AG04449 (cell line): Measurements from ENCODE around the gene KCNQ1OT1.

ENCODE experiments used
- CTCF ChIA-PET: fragments of 350-600 bp; formaldehyde crosslinking; extraction: SDS; loops from one replicate; lab custom pipeline; 2021; ENCODE audit warnings: antibody characterized with exemption; lab: Yijun Ruan, JAX
- POLR2A ChIA-PET: fragments of 400-600, 350-600 bp; formaldehyde crosslinking; extraction: SDS; loops from one replicate; lab custom pipeline; 2020; ENCODE audit warnings: antibody characterized with exemption, inconsistent platforms; lab: Yijun Ruan, JAX
- DNase-seq: peaks from one replicate; pipeline ENCODE4 v3.0.0-alpha.2; 2010; ENCODE audit warnings: low read depth, low spot score
- H3K4me3 ChIP-seq: 2 replicates; pipeline ENCODE4 v1.5.1; 2011; ENCODE audit warnings: low read depth, mild to moderate bottlenecking, control low read depth, low read length
- TF ChIP-seq, protein P1 (sequence below): IDR thresholded peaks from one replicate; pipeline ENCODE4 v1.5.1; 2011; ENCODE audit warnings: mild to moderate bottlenecking, moderate library complexity, low read length, control low read depth, inconsistent platforms; ENCODE audit not compliant: insufficient read depth; ENCODE audit errors: missing control alignments

Gene KCNQ1OT1

DNA sequence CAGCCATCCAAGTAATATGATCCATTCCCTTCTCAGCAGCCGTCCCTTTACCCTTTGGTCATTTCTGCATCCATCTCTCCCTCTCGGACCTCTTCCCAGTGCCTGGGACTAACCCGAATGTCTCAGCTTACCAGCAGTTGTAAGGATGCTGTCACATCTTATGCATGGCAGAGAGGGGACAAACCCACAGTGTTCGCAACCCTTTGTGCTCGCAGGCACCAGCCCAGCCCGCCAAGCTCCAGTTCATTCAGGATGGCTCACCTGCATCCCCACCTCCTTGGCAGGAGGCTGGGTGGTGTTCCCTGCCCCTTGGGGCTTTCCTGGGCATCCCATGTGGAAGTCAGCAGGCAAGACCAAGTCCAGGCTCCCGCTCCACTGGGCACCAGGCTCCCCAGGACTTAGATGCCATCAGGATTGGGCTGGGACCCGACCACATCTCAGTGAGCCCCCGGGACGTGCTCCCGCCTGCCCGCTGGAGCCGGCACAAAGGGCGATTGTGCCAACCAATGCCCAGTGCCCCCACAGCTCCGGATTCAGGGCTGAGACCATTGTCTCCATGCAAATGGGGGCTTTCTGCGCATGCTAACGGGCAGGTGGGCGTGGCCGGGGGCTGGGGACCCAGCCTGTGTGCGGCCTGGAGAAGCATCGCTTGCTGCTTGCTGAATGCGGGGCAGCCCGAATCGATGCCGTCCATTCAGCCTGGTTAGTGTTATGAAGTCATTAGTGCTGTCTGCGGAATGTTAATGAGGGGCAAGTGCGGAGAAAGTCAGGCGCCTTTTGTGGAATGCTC is 108.6 kb downstream of the KCNQ1OT1 start:
- no peak for DNase-seq
- ChIA-PET POLR2A (no interaction called here), CTCF (no interaction called here)
- TF ChIP-seq, protein P1, sequence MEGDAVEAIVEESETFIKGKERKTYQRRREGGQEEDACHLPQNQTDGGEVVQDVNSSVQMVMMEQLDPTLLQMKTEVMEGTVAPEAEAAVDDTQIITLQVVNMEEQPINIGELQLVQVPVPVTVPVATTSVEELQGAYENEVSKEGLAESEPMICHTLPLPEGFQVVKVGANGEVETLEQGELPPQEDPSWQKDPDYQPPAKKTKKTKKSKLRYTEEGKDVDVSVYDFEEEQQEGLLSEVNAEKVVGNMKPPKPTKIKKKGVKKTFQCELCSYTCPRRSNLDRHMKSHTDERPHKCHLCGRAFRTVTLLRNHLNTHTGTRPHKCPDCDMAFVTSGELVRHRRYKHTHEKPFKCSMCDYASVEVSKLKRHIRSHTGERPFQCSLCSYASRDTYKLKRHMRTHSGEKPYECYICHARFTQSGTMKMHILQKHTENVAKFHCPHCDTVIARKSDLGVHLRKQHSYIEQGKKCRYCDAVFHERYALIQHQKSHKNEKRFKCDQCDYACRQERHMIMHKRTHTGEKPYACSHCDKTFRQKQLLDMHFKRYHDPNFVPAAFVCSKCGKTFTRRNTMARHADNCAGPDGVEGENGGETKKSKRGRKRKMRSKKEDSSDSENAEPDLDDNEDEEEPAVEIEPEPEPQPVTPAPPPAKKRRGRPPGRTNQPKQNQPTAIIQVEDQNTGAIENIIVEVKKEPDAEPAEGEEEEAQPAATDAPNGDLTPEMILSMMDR: no peak
- H3K4me3 ChIP-seq: no peak overlapping the region

DNA sequence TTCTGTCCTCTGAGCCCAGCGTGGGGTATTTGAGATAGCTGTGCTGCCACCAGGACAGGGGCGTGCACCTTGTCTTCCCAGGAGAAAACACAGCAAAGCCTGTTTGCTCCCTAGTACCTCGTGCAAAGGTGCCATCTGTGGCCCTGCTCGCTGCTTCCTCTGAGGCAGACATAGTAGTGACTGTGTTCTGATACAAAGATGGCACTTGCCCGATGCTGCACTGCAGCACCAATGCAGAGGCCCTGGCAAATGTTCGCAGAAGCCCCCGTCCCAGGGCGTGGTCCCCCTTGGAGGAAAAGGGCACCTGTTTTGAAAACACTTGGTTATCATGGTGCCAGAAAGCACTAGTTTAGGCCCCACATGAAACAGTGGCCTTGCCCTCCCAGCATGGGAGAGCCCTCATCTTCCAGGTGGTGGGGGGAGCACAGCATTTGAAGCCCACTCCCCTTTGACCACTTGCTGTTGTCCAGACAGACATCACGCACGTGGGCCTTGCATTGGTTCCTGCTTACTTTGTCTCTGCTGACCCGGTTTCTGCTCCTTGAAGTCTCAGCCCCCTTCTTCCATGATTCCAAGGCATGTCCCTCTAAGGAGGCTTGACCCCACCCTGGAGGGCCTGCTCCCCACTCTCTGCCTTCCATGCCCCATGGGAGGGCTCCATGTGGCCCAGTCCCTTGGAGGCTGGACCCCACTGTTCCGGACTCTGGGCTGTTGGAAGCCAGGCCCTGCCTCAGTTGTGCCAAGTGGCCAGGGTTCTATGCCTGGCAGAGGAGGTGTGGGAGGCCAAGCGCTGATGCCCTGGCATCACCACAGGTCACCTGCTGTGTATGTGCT is 109.4 kb downstream of the KCNQ1OT1 start:
- ChIA-PET POLR2A (no interaction called here), CTCF (no interaction called here)
- H3K4me3 ChIP-seq: no peak overlapping the region
- DNase-seq: no peak
- TF ChIP-seq, protein P1: no peak

DNA sequence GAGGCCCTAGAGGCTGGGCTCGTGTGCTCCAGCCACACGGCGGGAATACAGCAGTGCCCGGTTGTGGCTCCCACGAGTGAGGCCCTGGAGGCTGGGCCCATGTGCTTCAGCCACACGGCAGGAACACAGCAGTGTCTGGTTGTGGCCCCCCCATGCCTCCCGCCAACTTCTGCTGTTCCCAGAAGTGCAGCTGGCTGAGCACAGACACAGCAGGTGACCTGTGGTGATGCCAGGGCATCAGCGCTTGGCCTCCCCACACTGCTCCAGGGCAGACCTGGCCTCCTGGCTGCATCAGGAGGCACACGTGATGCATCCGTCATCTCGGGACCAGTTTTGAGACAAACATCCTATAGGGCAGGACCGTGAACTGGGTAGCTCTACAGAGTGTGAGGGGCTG is 110.3 kb downstream of the KCNQ1OT1 start:
- no peak overlapping the region for H3K4me3 ChIP-seq
- ChIA-PET CTCF (no interaction called here), POLR2A (no interaction called here)
- TF ChIP-seq, protein P1: no peak
- DNase-seq: no peak

DNA sequence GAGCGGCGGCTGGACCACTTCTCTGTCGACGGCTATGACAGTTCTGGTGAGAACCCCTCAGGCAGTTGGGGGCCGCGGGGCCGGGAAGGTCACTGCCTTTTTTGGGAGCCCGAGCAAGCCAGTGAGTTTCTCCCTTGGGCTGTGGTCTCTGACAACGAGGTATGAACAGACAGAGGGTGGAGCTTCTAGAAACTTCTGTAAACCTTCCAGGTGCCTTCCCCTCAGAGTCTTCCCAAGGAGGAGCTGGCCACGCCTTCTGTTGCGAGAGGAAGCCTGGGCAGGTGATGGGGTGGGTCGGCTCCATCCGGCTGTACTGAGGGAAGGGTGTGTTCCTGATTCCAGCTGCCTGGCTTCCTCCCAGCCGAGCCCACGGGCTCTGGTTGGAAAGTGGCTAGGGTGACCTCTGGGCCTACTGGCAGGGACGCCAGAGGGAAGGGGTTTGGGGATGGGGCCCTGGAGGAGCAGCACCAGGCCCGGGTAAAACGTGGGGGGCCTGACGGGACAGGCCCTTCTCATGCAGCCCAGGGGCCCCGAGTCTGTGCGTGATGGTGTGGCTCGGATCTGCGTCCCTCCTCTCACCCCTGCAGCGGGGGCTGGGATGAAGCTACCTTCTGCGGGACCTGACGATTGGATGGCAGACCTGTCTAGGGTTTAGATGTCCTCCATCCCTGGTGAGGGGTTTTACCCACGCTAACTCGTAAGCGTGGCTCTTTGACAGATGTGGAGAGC is 110.8 kb downstream of the KCNQ1OT1 start:
- ChIA-PET CTCF (no interaction called here), POLR2A (interaction anchor here (1.0 kb wide), 1 partner anchor 212 kb away, joined by 3 read pairs; no protein-coding TSS in a partner anchor)
- TF ChIP-seq, protein P1: no peak
- H3K4me3 ChIP-seq: no peak overlapping the region
- no peak for DNase-seq

DNA sequence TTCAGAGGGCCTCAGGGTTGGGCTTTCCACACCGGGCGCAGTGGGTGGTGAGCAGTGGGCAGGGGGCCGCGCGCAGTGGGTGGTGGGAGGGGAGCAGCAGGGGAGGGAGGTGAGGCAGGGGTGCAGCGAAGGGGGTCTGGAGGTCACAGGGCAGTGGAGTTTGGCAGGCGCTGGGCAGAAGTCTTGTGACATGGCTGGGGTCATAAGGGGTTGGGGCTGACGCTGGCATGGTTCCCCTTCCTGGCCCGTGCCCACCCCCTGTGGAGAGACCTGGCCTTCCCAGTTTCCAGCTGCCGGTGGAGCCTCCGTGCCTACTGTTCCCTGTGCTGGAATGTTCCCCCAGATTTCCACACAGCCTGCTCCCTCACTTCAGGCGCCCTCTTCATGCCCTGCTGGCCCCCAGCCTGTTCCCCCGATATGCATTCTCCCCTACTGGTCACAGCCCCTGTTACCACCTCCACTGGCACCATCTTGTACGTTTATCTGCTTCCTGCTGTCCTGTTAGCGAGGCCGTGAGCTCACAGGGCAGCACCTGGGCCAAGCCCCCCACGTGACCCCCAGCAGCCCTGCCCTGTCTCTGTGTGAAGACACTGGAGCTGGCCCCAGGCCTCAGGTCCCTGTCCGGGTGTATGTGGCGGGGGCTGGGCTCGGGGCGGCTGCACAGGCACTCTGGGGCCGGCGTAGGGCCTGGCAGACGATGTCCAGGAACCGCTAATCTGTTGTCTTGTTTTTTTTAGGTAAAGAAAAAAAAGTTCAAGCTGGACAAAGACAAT is 111.6 kb downstream of the KCNQ1OT1 start:
- CTCF ChIA-PET: no interaction called here
- POLR2A ChIA-PET: interaction anchor here (1.0 kb wide), 1 partner anchor 211 kb away, joined by 3 read pairs; no protein-coding TSS in a partner anchor
- H3K4me3 ChIP-seq: no peak overlapping the region
- DNase-seq: no peak
- TF ChIP-seq, protein P1: no peak
